Measurements from ENCODE around the gene SHOC2.

DNA sequence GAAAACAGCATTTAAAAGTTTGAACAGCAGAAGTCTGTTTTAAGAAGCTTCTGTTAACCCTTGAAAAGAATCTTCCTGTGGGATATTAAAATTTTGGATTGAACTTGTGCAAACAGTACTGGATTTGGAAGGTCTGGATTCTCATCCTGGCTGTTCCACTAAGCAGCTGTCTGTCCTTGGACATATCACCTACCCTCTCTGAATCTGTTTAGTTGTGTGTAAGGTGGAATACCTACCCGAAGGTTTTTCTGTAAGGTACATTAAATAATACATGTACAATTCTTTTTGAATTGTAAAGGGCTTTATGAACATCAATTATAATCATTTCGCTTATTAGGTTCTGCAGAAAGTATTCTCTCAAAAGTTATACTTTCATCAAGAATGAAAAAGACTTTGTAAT is 45.5 kb upstream of the SHOC2 start:
- TF ChIP-seq, protein P1, sequence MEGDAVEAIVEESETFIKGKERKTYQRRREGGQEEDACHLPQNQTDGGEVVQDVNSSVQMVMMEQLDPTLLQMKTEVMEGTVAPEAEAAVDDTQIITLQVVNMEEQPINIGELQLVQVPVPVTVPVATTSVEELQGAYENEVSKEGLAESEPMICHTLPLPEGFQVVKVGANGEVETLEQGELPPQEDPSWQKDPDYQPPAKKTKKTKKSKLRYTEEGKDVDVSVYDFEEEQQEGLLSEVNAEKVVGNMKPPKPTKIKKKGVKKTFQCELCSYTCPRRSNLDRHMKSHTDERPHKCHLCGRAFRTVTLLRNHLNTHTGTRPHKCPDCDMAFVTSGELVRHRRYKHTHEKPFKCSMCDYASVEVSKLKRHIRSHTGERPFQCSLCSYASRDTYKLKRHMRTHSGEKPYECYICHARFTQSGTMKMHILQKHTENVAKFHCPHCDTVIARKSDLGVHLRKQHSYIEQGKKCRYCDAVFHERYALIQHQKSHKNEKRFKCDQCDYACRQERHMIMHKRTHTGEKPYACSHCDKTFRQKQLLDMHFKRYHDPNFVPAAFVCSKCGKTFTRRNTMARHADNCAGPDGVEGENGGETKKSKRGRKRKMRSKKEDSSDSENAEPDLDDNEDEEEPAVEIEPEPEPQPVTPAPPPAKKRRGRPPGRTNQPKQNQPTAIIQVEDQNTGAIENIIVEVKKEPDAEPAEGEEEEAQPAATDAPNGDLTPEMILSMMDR (conservative IDR thresholded peaks at IDR 0.05; ENCODE audit: low read depth, low read length) = no peak
- TF ChIP-seq EZH2 (IDR thresholded peaks at IDR 0.05; ENCODE audit: low read length, unreplicated experiment) = no peak

All from PC-3 (cell line).